GF-D8 (cell line): Measurements from ENCODE around the gene CRACDL.
"Not testable (repeated sequence)": the region's sequence is repeated elsewhere in the genome, so short reads cannot be mapped to it uniquely, and the experiment has no call there.

Experiments used
- DNase-seq: peaks from one replicate; lab custom pipeline; 2025; lab: John Stamatoyannopoulos, UW

The CRACDL gene

DNA sequence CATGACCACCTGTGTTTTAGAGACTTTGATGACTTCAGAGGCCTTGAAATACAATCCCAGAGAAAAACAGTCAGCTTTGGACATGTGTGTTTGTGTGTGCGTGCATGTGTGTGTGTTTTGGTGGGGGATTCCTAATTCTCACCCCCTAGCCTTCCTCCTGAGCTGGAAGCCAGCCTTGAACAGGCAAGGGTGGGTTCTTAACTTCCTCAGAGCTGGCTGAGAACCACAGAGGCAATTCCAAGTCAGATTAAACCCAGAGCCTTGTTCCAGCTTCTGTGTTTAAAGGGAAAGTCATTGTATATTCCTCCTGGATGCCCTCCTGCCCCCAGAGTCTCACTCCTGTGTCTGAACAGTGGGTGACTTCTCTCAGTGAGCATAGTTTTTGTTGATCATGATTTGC, 159.9 kb downstream of the CRACDL start:
- DNase-seq: no peak

DNA sequence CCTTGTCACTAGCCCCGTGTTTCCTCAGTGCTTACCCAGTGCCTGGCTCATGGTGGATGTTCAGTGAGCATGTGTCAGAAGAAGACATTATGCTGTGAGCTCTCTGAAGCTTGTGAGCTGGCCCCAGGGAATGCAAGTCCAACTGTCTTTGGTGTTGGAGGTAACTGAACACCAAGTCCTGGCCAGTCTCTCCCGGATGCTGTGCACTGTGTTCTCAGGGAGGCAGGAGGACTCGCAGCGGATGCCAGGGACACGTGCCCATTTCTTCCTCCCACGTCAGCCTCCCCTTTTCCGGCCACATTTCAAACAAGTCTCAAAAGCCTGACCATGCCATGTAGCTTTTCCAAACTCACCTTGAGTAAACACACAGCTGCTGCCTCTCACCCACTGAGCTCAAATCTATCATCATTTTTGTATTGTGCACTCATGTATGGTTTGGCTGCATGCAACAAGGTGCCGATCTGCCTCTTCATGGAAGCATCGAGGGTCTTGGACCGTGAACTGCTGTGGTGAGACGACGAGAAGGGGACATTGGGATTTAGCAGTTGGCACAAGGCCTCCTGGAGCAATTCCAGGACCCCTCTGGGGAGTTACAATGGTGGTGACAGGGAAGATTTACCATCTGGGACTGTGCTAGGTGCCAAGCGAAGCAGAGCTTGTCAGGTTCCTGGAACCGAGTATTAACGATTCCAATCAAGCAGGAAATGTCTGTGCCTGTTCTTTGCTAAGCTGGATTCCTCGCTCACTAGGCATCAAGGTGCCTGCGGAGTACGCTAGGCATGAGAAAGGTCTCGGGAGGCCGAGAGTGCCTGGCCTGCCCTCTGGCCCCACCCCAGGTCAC, 160.7 kb downstream of the CRACDL start:
- no peak for DNase-seq

DNA sequence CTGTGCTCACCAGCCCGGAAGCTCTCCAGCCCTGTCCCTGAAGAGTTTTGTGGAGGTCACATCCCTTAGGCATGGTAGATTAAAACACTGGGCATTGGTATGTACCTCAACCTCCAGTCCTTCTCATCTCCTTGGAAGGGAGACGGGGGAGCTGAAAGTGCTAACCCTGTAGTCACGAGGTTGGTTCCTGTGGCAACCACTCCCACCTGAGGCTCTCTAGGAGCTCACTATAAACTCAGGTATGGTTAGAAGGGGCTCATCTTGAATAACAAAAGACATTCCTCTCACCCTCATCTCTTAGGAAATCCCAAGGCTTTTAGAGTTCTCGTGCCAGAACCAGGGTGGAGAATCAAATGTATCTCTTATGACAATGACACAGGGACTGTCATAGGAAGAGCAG, 162.1 kb downstream of the CRACDL start:
- no peak for DNase-seq

DNA sequence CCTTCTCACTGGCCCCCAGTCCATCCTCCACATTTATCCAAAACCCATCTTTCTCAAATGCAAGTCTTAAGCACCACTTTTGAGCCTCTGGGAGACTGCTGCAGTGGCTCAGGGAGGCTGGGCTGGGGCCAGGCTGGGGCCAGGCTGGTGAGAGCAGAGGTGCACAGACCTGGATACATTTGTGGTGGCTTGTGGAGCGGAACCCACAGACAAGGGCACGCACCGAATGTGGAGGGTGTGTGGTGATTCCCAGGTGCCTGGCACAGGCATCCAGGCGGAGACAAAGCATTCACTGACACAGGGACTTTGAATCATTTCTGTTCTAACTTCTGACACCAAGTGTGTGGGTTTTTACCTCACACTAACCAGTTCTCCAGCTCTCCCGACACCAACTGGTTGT, 162.9 kb downstream of the CRACDL start:
- DNase-seq: no peak

DNA sequence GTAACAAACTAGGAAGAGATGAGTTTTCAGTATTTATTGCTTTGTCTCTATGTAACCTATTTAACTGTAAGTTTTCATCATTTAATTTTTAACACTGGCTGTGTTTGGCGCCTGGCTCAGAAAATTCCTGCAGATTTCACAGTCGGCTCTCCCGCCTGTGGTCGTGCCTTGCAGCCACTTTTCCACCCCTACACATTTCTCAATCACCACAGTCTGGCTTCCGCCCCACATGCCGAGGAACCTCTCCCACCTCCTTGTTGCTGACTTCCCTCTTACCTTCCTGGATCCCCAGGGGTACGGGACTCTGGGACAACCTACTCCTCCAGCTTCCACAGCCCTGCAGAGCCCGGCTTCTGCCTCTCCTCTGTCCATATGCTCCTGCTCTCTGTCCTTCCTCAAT, 163.5 kb downstream of the CRACDL start:
- no peak for DNase-seq

DNA sequence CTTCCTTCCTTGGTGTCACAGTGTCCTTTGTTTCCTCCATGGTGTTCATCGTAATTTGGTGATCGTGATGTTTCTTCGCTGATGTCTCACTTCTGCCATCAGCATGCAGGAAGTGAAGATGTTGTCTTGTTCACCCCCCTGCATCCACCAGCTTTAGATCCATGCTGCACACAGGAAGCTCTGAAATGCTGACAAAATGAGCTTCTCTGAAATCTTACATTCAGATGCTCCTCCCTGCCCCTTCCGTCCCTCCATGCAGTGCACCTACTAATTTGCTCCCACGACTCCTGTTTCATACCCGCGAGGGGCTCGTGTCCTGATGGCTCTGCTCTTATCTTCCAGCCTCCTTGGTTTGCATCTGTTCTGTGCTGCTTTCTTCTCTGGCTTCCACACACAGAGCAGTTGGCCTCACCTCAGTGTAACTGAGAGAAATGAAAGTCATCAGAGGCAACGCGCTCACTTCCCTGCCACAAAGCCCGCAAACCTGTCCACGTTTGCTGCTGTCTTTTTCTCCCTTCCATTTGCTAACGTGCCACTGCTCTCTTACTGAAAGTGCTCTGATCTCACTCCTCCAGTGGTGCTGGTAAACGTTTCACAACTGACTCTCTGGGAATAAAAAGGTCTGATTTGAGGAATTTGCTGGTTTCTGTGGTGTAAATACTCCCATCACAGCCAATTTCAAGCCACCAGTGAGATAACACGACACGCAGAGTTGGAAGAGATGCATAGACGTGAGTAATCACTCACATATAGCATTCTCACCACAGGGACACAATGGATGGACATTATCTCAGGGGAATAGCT, 164.1 kb downstream of the CRACDL start:
- DNase-seq: no peak

DNA sequence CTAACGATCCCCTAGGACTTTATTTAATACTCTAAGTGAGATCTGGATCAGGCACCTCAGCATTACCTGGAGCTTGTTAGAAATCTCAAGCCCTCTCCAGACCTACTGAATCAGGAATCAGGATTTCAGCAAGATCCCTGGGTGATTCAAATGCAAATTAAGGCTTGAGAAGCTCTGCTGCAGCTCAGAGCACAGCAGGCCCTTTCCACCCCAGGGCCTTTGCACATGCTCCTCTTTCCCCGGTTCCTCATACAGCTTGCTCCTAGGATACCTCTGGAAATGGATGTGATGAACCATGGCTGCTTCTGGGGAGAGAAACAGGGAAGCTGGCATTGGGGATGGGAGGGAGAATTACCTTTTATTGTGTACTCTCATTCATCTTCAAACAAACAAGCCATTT, 164.8 kb downstream of the CRACDL start:
- no peak for DNase-seq

DNA sequence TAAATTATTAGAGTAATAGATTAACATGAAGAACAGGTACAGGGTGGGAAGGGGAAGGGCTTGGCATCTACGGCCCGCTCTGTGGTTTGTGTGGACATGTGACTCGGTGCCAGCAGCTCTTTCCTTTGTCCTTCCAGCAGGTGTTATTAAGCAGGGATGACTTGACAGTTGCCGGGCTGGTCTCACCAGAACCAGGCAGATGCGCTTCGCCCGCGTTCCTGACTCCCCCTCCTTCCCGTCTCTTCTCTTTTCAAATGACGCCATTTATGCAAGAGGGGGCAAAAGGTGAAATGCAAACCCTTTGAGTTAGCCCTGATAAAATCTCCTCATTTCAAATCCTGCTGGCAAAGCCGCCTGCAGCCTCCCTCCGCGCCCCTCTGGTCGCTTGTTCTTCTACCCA, 166.2 kb downstream of the CRACDL start:
- DNase-seq: no peak

DNA sequence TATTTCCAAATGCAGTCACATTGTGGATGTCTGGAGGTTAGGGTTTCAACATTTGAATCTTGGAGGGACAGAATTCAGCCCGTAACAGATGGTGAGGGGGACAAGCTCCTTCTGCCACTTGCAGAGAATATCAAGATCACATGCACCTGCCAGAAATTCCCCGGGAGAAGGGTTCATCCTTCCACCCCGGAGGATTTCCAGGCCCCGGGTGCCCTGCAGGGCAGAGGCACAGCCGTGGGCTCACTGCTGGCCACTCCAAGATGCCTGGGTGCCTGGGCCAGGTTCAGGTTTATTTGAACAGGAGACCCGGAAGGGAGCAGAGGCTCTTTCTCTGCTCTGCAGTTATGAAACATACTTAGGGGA, 166.9 kb downstream of the CRACDL start:
- DNase-seq: no peak

DNA sequence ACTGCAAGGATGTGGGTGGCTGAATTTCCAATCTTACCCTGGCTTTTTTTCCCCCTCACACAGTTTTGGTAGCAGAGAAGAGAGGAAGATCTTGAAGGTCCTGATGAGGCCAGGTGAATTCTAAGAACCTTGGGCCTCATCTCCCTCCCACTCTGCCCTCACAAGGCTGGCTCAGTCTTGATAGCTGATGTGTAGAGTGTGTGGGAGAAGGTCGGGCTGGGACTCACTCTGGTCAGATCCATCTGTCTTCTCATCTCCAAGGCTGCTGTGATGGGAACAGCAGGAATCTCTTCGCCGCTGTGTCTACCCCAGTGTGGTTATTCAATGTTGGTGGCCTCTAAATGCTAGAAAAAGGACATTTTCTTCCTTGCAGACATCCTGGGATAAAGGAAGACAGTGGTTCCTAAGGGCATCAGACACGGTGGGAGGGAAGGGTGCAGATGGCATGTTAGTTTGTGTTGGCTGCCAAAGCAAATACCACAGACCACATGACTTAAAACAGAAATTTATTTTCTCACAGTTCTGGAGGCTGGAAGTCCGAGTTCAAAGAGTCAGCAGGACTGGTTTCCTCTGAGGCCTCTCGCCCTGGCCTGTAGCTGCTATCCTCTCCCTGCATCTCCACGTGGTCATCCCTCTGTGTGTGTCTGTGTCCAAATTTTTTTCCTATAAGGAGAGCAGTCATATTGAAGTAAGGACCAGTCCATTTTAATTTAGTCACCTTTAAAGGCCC, 167.5 kb downstream of the CRACDL start:
- no peak for DNase-seq

DNA sequence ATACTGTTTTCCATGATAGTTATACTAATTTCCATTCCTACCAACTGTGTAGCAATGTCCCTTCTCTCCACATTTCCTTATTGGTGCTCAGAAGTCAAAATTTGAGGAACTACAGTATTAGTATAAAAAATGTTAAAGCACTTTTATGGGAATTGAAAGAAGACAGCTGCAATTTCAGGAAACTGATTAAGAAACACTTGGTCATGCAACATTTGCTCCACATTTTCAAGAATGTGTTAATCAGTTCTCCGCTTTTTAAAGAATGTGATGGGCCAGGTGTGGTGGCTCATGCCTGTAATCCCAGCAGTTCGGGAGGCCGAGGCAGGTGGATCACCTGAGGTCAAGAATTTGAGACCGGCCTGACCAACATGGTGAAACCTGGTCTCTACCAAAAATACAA, 171.5 kb downstream of the CRACDL start:
- DNase-seq: peak; percentile 92

DNA sequence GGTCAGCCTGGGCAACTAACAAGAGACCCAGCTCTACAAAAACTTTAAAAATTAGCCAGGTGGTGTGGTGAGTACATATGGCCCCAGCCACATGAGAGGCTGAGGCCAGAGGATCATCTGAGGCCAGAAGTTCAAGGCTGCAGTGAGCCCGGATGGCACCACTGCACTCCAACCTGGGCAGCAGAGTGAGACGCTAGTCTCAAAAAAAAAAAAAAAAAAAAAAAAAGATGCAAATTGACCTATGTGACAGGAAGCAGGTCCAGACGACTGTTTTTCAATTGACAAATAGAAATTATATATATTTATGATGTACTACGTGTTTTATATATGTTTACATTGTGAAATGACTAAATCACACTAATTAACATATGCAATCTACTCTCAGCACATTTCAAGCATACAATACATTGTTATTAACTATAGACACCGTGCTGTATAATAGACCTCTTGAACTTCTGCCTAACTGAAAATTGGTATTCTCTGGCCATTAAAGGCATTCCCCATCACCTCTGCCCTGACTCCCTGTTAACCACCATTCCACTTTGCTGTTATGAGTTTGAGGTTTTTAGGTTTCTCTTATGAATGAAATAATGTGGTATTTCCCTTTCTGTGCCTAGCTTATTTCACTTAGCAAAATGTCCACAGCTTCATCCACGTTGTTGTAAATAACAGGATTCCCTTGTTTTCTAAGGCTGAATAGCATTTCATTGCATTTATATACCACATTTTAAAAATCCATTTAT, 172.6 kb downstream of the CRACDL start:
- DNase-seq: no peak

DNA sequence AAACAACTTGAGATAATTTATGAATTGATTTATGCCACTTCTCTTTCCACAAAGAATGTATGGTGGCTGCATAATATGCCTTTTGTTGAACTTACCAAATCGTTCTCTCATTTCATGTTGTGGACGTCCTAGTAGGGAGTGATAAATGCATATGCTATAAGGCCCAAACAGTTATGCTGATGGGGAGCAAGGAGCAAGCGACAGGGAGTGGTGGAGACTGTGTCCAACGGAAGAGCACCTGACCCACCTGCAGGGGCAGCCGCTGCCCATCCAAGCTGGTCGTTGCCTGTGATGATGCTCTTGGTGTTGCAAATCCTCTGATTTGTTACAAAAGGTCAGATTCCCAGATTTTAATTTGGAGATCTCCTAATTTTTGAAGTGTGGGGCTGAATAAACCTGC, 174.1 kb downstream of the CRACDL start:
- no peak for DNase-seq

DNA sequence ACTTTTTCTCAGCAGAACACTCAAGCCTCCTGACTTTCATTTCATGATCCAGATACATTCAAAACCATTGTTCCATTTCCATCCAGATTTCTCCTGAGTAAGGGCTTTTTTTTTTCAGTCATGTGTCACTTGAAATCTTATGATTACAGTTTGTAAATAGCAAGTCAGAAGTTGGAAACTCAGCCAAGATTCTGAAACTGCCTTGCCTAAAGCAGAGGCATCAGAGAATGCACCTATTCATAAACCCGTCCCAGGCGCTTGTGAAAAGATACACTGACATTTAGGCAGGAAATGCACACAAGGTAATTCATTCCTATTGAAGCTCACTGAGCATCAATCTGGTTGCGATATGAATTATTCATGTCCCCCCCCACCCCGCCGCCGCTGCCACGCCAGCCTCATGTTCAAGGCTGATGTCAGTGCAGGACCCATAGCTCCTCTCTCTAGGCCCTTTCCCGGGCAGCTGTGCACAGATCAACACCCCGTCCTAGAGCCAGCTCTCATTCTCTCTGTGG, 174.7 kb downstream of the CRACDL start:
- no peak for DNase-seq

DNA sequence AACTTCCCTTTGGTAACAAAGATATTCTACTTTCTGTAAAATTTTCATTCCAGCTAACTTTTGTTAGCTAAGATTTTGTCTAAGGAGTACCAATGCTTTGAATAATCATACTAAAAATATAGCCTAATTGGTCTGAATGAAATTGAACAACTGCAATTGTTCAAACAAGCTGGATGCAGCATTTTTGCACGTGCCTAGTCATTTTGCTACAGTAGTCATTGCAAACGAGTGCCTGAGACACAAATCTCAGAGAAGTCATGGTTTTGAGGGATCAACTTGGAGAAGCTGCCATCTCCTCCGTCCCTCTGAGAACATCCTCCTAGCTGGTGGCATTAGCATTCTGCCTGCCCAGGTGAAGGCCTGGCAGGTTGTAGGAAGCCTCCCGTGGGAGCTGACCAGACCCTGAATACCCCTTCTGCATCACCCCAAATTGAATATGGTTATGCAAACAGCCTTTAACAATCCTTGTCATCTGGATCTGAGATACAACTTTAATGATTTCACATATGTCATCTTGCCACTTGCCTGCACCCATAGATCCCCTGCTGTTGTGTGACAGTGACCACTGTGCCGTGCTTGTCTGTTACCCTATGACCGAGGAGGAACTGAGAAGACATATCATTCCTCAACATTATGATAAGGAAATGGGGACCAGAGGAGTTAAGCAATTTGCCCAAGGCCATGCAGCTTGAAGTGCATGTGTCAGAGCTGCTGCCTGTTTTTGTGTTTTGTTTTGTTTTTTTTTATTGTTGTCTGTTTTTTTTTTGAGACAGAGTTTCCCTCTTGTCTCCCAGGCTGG, 176.0 kb downstream of the CRACDL start:
- DNase-seq: peak; percentile 45

DNA sequence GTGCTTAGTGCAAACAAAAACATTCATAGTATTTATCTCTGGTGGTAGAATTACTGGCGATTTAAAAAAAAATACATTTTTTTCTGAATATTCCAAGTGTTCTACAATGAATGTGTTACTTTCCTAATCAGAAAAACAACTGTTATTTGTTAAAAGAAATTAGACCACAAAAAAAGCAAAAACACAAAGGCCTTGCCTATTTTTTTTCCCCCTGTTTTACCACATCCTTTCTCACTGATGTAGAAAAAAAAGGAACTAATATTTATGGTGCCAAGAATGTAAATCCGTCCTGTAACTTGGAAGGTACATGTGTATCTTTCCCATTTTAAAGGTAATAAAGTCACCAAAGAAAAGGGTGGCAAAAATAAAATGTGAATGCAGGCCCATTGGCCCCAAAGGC, 176.7 kb downstream of the CRACDL start:
- DNase-seq: peak; percentile 61

DNA sequence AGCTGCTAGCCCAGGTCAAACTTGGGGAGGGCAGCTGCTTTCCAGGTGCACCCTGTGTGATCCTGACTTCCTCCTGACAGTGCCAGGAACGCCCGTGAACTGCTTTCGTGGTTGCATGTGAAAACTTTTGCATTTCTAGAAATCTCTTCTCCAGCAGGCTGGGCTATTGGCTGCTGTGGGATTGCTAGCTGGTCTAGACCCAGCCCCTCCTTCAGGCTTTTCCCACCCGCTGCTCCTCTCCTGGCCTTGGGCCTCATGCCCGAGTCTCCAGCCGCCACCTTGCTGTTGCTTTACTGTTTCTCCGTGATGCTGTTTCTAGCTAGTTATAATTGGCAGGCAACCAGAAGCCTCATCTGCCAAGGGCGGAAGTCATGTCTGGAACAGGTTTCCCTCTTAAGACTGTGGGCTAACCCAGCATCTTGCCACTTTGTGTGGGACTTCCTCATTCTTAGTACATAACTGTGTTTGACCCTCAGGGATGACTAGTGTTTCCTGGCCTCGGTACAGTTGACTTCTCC, 178.1 kb downstream of the CRACDL start:
- DNase-seq: peak; percentile 97

DNA sequence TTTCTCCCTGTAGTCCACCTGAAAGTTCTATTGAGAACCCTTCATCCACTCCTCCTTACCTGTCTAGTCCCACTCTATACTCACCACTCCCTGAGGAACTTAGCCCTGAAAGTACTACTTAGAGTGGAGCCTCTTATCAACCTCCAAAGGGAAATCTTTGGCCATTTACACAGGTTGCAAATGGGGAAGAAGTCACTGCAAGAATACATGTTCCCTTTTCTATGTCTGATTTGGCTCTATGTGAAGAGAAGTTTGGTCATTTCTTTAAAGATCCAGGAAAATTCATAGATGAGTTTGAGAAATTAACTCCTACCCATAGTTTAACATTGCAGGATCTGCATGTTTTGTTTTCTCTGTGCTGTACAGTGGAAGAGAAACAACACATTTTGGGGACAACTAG, 182.2 kb downstream of the CRACDL start:
- DNase-seq: no peak

DNA sequence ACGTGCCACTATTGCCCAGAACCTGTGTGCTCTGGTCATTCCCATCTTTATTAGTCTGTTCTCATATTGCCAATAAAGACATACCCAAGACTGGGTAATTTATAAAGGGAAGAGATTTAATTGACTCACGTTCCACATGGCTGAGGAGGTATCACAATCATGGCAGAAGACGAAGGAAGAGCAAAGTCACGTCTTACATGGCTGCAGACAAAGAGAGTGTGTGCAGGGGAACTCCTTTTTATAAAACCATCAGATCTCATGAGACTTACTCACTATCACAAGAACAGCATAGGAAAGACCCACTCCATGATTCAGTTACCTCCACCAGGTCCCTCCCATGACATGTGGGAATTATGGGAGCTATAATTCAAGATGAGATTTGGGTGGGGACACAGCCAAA, 183.3 kb downstream of the CRACDL start:
- not testable (repeated sequence) for DNase-seq

DNA sequence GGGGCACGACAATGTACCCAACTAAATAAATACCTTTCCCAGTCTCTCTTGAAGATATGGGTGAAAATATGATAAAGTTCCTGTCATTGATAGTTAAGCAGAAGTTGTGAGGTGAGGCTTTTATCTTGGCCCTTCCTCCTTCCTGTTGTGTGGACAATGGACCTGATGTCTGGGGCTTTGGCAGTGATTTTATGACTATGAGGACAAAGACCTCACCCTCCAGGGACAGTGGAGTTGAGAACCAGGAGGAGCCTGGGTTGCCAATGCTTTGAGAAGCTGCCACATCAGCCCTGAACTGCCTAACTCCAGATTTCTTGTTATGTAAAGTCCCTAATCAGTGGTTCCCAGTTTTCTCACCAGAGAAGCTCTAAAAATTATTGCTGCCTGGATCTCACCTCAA, 184.3 kb downstream of the CRACDL start:
- DNase-seq: no peak
